ENCODE data around the gene ZSCAN18. TPM values are rescaled to one million over a fixed set of nuclear protein-coding genes. Genes with fewer than 3 reads are reported as not detected.

Gene ZSCAN18
- total RNA-seq, 3 donors from 2014 or later: 29.1 to 94.4 (median 66.2) TPM

DNA sequence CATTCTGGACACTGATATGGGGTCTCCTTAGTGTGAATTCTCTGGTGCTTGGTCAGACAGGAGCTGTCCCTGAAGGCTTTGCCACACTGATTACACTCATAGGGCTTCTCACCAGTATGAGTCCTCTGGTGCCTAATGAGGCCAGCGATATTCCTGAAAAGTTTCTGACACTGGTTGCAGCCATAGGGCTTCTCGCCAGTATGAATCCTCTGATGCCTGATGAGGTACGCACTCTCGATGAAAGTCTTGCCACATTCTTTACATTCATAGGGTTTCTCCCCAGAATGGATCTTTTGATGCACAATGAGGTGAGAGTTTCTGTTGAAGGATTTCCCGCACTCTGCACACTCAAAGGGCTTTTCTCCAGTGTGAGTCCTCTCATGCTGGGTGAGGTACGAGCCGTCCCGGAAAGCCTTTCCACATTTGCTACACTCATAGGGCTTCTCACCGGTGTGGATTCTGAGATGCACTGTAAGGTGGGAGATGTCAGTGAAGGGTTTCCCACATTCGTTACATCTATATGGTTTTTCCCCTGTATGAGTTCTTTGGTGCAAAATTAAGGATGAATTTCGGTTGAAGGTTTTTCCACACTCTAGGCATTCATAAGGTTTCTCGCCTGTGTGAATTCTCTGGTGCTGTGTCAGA, 30.1 kb upstream of the ZSCAN18 start:
- intact Hi-C loops (cut with DNase I; ENCODE audit: low total_unique reads): no loop called here
- H3K36me3 ChIP-seq: peaks cover 35% of the 10 kb centered on the region
- H3K27me3 ChIP-seq: no peaks in the 10 kb centered on the region
- peak overlapping the region in 1 of 3 donors; percentile 24 for H3K4me3 ChIP-seq
- H3K27ac ChIP-seq: no peak overlapping the region
- H3K9me3 ChIP-seq: peaks cover 99 to 100% of the 10 kb centered on the region in 2 donors
- TF ChIP-seq POLR2A (IDR thresholded peaks at IDR 0.05) (no peak), POLR2AphosphoS5 (IDR thresholded peaks at IDR 0.05) (no peak)
- TF ChIP-seq, protein P1, sequence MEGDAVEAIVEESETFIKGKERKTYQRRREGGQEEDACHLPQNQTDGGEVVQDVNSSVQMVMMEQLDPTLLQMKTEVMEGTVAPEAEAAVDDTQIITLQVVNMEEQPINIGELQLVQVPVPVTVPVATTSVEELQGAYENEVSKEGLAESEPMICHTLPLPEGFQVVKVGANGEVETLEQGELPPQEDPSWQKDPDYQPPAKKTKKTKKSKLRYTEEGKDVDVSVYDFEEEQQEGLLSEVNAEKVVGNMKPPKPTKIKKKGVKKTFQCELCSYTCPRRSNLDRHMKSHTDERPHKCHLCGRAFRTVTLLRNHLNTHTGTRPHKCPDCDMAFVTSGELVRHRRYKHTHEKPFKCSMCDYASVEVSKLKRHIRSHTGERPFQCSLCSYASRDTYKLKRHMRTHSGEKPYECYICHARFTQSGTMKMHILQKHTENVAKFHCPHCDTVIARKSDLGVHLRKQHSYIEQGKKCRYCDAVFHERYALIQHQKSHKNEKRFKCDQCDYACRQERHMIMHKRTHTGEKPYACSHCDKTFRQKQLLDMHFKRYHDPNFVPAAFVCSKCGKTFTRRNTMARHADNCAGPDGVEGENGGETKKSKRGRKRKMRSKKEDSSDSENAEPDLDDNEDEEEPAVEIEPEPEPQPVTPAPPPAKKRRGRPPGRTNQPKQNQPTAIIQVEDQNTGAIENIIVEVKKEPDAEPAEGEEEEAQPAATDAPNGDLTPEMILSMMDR (IDR thresholded peaks at IDR 0.05): no peak
- no peak for DNase-seq (ENCODE audit: low spot score in 2 of 2)
- no peaks in the 10 kb centered on the region for H3K4me1 ChIP-seq

DNA sequence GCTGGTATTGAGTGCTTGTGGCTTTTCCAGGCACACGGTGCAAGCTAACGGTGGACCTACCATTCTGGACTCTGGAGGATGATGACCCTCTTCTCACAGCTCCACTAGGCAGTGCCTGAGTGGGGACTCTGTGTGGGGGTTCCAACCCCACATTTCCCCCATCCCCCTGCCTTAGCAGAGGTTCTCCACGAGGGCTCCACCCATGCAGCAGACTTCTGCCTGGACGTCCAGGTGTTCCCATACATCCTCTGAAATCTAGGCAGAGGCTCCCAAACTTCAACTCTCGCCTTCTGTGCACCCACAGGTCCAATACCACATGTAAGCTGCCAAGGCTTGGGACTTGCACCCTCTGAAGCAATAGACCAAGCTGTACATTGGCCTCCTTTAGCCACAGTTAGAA, 25.3 kb upstream of the ZSCAN18 start:
- Histone ChIP-seq H3K4me3 (no peak overlapping the region), H3K36me3 (peaks cover 10% of the 10 kb centered on the region), H3K9me3 (peaks cover 94 to 100% of the 10 kb centered on the region in 2 donors), H3K27me3 (no peaks in the 10 kb centered on the region), H3K4me1 (no peaks in the 10 kb centered on the region), H3K27ac (no peak overlapping the region)
- intact Hi-C loops (cut with DNase I; ENCODE audit: low total_unique reads): no loop called here
- DNase-seq (ENCODE audit: low spot score in 2 of 2): no peak
- TF ChIP-seq, protein P1 (IDR thresholded peaks at IDR 0.05): no peak
- no peak for TF ChIP-seq POLR2A (IDR thresholded peaks at IDR 0.05)

DNA sequence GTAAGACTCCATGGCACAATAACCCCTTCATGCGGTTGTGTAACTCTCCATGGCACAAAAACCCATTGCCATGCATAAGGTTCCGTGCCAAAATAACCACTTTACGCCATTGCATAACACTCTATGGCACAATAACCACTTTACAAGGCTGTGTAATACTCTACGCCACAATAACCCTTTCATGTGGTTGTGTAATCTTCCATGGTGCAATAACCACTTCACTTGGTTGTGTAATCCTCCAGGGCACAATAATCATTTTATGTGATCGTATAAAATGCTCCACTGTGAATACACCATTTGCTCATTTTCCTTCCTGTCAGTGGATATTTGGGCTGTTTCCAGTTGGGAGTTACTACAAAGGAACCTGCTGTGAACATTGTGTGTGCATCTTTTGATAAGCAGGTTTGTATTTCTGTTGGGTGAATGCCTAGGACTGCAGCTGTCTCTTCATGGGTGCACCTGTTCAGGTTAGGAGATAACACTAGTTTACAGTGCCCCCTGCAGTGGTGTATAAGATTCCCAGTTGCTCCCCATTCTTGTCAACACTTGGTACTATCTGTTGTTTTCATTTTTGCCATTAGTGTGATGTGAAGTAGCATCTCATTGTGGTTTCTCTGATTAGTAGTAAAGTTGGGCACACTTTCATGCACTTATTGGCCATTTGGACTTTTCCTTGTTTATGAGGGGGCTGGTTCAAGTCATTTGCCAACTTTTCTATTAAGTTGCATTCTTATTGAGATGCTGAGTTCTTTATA, 21.1 kb upstream of the ZSCAN18 start:
- Histone ChIP-seq H3K27ac (no peak overlapping the region), H3K9me3 (peaks cover 82 to 100% of the 10 kb centered on the region in 2 donors), H3K4me1 (no peaks in the 10 kb centered on the region), H3K36me3 (no peaks in the 10 kb centered on the region), H3K27me3 (peaks cover 0 to 6% of the 10 kb centered on the region in 2 donors), H3K4me3 (peak overlapping the region in 1 of 3 donors; percentile 49)
- TF ChIP-seq, protein P1 (IDR thresholded peaks at IDR 0.05): no peak
- no peak for DNase-seq (ENCODE audit: low spot score in 2 of 2)
- intact Hi-C loops (cut with DNase I; ENCODE audit: low total_unique reads): no loop called here

DNA sequence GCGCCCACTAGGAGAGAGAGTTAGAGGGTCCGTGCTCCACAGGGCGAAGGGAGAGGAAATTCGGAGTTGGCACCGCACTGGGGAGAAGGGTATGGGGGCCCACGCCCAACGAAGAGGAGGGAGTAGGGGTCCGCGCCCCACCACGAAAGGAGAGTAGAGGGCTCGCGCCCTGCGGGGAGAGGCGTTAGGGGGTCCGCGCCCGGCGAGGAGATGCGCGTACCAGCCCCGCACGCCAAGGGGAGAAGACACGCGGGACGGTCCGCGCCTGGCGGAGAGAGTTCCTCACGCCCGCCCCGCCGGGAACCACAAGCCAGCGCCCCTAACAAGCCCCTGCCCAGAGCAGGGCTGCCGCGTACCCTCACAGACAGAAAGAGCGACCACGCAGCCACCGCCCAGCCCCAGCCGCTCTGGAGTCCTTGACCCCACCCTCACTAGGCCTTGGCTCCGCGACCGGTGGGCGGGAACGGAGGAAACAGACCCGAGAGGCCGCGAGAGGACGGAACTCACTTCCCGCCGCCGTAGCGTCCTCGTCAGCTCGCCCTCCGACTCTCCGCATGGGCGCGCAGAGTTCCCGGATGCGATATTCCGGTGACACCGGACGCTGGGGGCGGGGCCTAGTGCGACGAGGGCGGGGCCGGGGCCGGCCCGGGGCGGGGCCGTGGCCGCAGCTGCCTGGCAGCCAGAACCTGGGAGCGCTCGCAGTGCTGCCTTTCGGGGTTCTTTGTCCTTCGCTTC, 20.0 kb upstream of the ZSCAN18 start:
- DNase-seq (ENCODE audit: low spot score in 2 of 2): no peak
- peaks cover 0 to 6% of the 10 kb centered on the region in 2 donors for H3K27me3 ChIP-seq
- no peaks in the 10 kb centered on the region for H3K36me3 ChIP-seq
- H3K4me3 ChIP-seq: peak overlapping the region in 1 of 3 donors; percentile 49
- H3K27ac ChIP-seq: no peak overlapping the region
- intact Hi-C loops (cut with DNase I; ENCODE audit: low total_unique reads): no loop called here
- no peaks in the 10 kb centered on the region for H3K4me1 ChIP-seq
- TF ChIP-seq, protein P1 (IDR thresholded peaks at IDR 0.05): no peak
- no peak for TF ChIP-seq POLR2AphosphoS5 (IDR thresholded peaks at IDR 0.05)
- no peak for TF ChIP-seq POLR2A (IDR thresholded peaks at IDR 0.05)
- H3K9me3 ChIP-seq: peaks cover 82 to 100% of the 10 kb centered on the region in 2 donors

DNA sequence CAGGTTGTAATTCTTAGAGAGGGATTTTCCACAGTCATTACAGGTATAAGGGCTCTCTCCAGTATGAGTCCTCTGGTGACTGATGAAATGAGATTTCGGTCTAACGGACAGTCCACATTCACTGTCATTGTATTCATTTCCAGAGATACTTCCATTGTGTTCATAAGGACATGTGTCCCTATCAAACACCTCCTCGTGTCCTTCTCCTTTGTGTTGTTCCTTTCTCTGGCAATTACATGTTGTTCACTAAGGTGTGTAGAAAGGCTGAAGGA, 10.5 kb upstream of the ZSCAN18 start:
- no peaks in the 10 kb centered on the region for H3K27me3 ChIP-seq
- intact Hi-C loops (cut with DNase I; ENCODE audit: low total_unique reads): no loop called here
- TF ChIP-seq POLR2A (IDR thresholded peaks at IDR 0.05): no peak
- TF ChIP-seq, protein P1 (IDR thresholded peaks at IDR 0.05): no peak
- no peak for DNase-seq (ENCODE audit: low spot score in 2 of 2)
- H3K36me3 ChIP-seq: no peaks in the 10 kb centered on the region
- no peak overlapping the region for H3K4me3 ChIP-seq
- no peak overlapping the region for H3K27ac ChIP-seq
- no peaks in the 10 kb centered on the region for H3K4me1 ChIP-seq
- peaks cover 86 to 96% of the 10 kb centered on the region in 2 donors for H3K9me3 ChIP-seq
